ENCODE measurements around the gene KRTAP5-1.

Gene KRTAP5-1

DNA sequence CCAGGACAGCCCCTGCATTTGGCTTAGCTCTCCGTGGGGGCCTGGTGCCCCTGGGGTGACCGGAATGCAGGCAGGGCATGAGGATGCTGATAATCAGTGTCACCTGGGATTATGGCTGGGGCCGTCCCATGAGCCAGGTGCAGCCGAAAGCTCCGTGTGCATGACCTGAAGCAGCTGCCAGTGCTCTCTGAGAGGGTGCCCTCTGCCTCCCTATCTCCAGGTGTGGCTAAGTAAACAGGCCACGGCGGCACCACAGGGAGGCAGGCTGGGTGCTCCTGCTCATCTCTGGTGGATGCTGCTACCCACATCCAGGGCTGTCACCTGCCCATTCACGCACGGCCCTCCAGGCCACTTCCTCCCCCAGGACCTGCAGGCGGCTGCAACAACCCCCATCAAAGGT is 42.8 kb downstream of the KRTAP5-1 start:
- TF ChIP-seq, protein P1, sequence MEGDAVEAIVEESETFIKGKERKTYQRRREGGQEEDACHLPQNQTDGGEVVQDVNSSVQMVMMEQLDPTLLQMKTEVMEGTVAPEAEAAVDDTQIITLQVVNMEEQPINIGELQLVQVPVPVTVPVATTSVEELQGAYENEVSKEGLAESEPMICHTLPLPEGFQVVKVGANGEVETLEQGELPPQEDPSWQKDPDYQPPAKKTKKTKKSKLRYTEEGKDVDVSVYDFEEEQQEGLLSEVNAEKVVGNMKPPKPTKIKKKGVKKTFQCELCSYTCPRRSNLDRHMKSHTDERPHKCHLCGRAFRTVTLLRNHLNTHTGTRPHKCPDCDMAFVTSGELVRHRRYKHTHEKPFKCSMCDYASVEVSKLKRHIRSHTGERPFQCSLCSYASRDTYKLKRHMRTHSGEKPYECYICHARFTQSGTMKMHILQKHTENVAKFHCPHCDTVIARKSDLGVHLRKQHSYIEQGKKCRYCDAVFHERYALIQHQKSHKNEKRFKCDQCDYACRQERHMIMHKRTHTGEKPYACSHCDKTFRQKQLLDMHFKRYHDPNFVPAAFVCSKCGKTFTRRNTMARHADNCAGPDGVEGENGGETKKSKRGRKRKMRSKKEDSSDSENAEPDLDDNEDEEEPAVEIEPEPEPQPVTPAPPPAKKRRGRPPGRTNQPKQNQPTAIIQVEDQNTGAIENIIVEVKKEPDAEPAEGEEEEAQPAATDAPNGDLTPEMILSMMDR (IDR thresholded peaks at IDR 0.05; ENCODE audit: low read depth, low read length, missing control alignments): no peak
- no peak overlapping the region for H3K4me3 ChIP-seq (ENCODE audit: low read depth, low read length)
- no peak for DNase-seq (ENCODE audit: low read depth)
- in situ Hi-C loops (cut with HindIII; ENCODE audit: low sequenced_read_pairs): no loop called here

DNA sequence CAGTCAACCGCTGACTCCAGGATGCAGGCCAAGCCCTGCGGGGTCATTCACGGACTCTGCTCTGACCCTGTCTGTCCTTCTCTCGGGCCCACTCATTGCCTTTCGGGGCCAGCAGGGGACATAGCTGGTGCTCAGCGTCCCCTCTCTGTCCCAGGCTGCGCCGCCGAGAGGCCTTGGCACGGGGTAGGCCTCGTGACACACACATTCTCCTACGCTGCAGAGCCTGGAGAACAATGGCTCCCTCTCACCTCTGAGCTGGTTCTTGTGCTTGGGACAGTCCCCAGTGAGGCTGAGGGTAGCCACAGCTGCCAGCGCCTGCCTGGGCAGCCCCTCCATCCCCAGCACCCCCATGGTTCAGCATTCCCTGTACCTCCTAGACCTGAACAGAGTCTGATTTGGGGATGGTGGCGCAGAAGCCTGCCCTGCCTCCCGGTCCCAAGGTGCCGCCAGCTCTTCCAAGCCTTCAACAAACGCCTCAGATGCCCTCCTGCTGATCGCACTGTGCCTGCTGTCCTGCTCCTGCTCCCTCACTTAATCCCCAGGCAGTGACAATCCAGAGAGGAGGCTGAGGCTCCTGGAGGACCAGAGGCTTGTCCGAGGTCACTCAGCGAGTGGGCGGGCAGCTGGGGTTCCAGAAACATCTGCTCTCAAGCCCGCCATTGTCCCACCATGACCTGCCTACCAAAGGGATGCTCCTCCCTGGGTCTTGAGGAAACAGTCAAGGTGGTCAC is 43.4 kb downstream of the KRTAP5-1 start:
- DNase-seq (ENCODE audit: low read depth): no peak
- no peak overlapping the region for H3K4me3 ChIP-seq (ENCODE audit: low read depth, low read length)
- TF ChIP-seq, protein P1 (IDR thresholded peaks at IDR 0.05; ENCODE audit: low read depth, low read length, missing control alignments): no peak
- in situ Hi-C loops (cut with HindIII; ENCODE audit: low sequenced_read_pairs): no loop called here

DNA sequence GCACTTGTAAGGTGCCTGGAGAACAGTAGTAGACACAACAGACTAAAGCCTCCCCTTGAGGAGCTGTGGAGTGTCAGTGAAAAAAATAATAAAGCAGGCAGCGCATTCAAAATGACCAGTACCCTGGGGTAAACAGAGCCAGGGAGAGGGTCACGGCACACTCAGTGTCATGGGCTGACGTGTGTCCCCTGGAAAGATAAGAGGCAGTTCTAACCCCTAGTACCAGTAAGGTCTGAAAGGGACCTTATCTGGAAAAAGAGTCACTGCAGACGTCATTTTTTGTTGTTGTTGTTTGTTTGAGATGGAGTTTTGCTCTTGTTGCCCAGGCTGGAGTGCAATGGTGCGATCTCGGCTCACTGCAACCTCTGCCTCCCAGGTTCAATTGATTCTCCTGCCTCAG is 45.0 kb downstream of the KRTAP5-1 start:
- in situ Hi-C loops (cut with HindIII; ENCODE audit: low sequenced_read_pairs): no loop called here
- H3K4me3 ChIP-seq (ENCODE audit: low read depth, low read length): no peak overlapping the region
- no peak for DNase-seq (ENCODE audit: low read depth)
- TF ChIP-seq, protein P1 (IDR thresholded peaks at IDR 0.05; ENCODE audit: low read depth, low read length, missing control alignments): no peak

DNA sequence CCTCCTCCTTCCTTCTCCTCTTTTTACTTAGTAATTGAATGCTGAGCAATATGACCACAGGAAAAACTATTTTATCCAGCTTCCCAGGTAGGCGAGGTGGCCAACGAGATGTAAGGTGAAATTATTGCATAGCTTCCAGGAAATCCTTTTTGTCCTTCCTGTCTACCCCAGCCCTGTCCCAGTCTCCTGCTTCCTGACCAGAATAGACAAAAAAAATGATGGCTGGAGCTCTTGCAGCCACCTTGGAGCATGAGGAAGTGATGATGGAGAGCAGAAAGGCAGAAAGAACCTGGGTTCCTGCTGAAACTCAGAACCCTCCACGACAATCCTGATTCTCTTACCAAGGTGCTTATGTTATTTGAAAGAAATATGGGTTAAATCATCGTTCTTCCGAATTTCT is 46.9 kb downstream of the KRTAP5-1 start:
- TF ChIP-seq, protein P1 (IDR thresholded peaks at IDR 0.05; ENCODE audit: low read depth, low read length, missing control alignments): no peak
- in situ Hi-C loops (cut with HindIII; ENCODE audit: low sequenced_read_pairs): loop anchor here (5.0 to 10.0 kb wide), 3 partner anchors 71 to 543 kb away; no protein-coding TSS in a partner anchor
- no peak overlapping the region for H3K4me3 ChIP-seq (ENCODE audit: low read depth, low read length)
- DNase-seq (ENCODE audit: low read depth): no peak

DNA sequence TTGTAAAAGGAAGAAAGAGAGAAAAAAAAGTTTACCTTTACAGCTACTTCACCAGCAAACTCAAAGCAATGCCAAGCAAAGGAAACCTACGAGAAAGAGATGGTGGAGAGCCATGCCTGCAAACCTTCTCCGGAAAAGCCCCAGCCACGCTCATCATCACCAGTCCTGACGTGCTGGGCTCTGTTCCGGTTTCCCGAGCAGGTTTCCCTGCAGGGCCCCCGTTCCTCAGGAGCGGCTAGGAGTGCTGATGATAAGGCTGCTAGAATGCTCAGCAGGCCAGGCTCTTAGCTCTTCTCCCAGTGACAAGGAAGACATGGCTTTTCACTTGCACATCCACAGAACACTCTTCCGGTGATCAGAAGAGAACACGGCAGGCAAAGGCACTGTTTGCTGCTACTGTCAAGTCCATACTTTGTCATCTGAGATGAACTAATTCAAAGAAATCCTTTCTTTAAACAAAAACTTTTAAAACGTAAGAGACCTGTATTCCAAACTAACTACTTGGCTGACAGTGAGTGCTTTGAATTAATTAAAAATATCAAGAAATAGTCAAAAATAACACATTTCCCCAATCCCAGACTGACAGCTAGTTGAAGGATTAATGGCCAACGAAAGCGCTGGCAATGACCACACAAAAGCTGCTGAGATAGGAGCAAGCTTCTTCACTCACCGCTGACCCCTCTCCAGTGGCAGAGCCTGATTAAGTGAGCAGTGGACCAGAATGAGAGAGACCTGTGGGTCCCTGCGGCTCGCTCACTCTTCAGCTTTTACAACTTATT is 48.8 kb downstream of the KRTAP5-1 start:
- in situ Hi-C loops (cut with HindIII; ENCODE audit: low sequenced_read_pairs): loop anchor here (5.0 to 10.0 kb wide), 3 partner anchors 69 to 541 kb away; no protein-coding TSS in a partner anchor
- DNase-seq (ENCODE audit: low read depth): no peak
- TF ChIP-seq, protein P1 (IDR thresholded peaks at IDR 0.05; ENCODE audit: low read depth, low read length, missing control alignments): no peak
- no peak overlapping the region for H3K4me3 ChIP-seq (ENCODE audit: low read depth, low read length)

DNA sequence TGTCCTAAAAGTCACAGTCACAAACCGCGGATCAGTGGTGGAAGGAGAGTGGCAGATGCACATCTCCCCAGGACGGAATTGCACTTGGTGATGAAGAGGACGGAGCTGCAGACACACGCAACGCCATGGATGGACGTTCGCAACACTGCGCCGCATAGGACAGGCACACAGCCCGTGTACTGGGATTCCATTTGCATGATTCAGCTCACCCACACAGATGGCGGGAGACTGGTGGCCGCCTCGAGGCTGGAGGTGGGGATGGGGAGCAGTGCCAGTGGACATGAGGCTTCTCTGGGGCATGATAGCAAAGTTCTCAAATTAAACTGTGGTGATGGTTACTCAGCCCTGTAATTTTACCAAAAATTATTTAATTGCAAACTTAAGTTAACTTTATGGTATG is 50.4 kb downstream of the KRTAP5-1 start:
- no peak for DNase-seq (ENCODE audit: low read depth)
- TF ChIP-seq, protein P1 (IDR thresholded peaks at IDR 0.05; ENCODE audit: low read depth, low read length, missing control alignments): no peak
- no peak overlapping the region for H3K4me3 ChIP-seq (ENCODE audit: low read depth, low read length)
- in situ Hi-C loops (cut with HindIII; ENCODE audit: low sequenced_read_pairs): loop anchor here (5.0 to 10.0 kb wide), 3 partner anchors 67 to 540 kb away; no protein-coding TSS in a partner anchor
